ENCODE data around the gene SMARCA4. TPM values are rescaled to one million over a fixed set of nuclear protein-coding genes. Genes with fewer than 3 reads are reported as not detected.

Gene SMARCA4
- polyA plus RNA-seq, 1 experiment, result 41.6 TPM

DNA sequence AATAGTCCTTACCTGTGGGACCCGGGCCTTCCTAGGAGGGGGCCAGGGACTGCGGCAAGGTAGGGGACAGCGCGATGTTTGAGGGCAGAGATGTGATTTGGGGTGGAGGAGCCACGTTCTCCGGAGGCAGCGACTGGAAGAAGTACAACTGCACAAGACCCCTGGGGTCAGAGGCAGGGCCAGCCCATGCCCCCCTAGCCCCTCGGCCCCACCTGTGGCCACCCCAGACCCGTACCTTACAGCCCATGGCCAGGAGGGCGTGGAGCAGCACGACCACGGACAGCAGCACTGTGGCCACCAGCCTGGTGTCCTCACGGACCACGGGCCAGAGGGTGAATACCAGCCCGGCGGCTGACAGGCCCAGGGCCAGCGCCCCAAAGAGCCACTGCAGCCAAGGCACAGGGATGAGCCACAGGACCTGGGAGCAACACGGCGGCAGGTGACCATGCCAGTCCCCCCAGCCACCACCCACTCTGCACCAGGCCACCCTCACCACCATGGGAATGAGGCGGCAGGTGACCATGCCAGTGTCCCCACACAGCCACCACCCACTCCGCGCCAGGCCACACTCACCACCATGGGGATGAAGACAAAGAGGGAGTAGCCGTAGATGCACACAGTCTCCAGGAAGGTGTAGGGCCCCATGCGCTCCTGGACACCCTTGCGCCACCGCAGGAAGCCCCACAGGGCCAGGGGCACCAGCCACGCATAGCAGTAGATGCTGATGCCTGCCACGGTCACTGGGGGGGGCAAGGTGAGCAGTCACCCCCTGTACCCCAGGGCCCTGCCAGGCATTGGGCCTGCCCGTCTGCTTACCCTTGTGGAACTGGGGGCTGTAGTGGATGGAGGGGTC, 37.3 kb upstream of the SMARCA4 start:
- Histone ChIP-seq H3K9me3 (ENCODE audit: control insufficient read depth, insufficient read depth, low read length) (no peaks in the 10 kb centered on the region; the same call in 1 of the 2 replicates), H3K4me3 (ENCODE audit: low read depth, low read length) (no peak overlapping the region), H3K27ac (ENCODE audit: low read depth, low read length) (no peak overlapping the region), H3K27me3 (ENCODE audit: control insufficient read depth, insufficient read depth, low read length) (no peaks in the 10 kb centered on the region)
- TF ChIP-seq, protein P1, sequence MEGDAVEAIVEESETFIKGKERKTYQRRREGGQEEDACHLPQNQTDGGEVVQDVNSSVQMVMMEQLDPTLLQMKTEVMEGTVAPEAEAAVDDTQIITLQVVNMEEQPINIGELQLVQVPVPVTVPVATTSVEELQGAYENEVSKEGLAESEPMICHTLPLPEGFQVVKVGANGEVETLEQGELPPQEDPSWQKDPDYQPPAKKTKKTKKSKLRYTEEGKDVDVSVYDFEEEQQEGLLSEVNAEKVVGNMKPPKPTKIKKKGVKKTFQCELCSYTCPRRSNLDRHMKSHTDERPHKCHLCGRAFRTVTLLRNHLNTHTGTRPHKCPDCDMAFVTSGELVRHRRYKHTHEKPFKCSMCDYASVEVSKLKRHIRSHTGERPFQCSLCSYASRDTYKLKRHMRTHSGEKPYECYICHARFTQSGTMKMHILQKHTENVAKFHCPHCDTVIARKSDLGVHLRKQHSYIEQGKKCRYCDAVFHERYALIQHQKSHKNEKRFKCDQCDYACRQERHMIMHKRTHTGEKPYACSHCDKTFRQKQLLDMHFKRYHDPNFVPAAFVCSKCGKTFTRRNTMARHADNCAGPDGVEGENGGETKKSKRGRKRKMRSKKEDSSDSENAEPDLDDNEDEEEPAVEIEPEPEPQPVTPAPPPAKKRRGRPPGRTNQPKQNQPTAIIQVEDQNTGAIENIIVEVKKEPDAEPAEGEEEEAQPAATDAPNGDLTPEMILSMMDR (IDR thresholded peaks at IDR 0.05; ENCODE audit: low read depth, low read length), result no peak
- POLR2A ChIA-PET, result no interaction called here
- CTCF ChIA-PET, result no interaction called here
- DNase-seq (ENCODE audit: low read depth, low spot score), result no peak

- TF ChIP-seq, protein P1 (IDR thresholded peaks at IDR 0.05; ENCODE audit: low read depth, low read length), result no peak
- Histone ChIP-seq H3K9me3 (ENCODE audit: control insufficient read depth, insufficient read depth, low read length) (no peaks in the 10 kb centered on the region; the same call in 1 of the 2 replicates), H3K27ac (ENCODE audit: low read depth, low read length) (no peak overlapping the region), H3K4me3 (ENCODE audit: low read depth, low read length) (no peak overlapping the region), H3K27me3 (ENCODE audit: control insufficient read depth, insufficient read depth, low read length) (no peaks in the 10 kb centered on the region)
- CTCF ChIA-PET, result no interaction called here
- no peak for DNase-seq (ENCODE audit: low read depth, low spot score)
- POLR2A ChIA-PET, result no interaction called here
Measured at GRCh38 chr19:10924597-10924996, 36.2 kb upstream of the SMARCA4 start.

GRCh38 chr19:10927730-10928562, 32.9 kb upstream of the SMARCA4 start:
- Histone ChIP-seq H3K27me3 (ENCODE audit: control insufficient read depth, insufficient read depth, low read length) (no peaks in the 10 kb centered on the region), H3K4me3 (ENCODE audit: low read depth, low read length) (peak overlapping the region; percentile 86), H3K9me3 (ENCODE audit: control insufficient read depth, insufficient read depth, low read length) (no peaks in the 10 kb centered on the region; the same call in 1 of the 2 replicates), H3K27ac (ENCODE audit: low read depth, low read length) (peak overlapping the region; percentile 31)
- TF ChIP-seq, protein P1 (IDR thresholded peaks at IDR 0.05; ENCODE audit: low read depth, low read length), result no peak
- POLR2A ChIA-PET, result interaction anchor here (0.6 kb wide), 2 partner anchors 13 to 110 kb away, joined by 3 read pairs; no protein-coding TSS in a partner anchor
- no peak for DNase-seq (ENCODE audit: low read depth, low spot score)
- CTCF ChIA-PET, result no interaction called here

GRCh38 chr19:10928563-10929401, 32.0 kb upstream of the SMARCA4 start, which contains the start of the genes TIMM29 and YIPF2:
Gene TIMM29, plus strand, starts transcription at chr19:10928811. Its CDS starts 12 bp downstream, at chr19:10928823.
Gene YIPF2, minus strand, starts transcription at chr19:10928639. Its CDS starts 229 bp downstream, at chr19:10928410.
- ChIA-PET CTCF (interaction anchor here (3.3 kb wide), 1 partner anchor 13 kb away, joined by 26 read pairs; no protein-coding TSS in a partner anchor), POLR2A (interaction anchor here (0.6 kb wide), 1 partner anchor 26 kb away, joined by 3 read pairs; no protein-coding TSS in a partner anchor)
- H3K9me3 ChIP-seq (ENCODE audit: control insufficient read depth, insufficient read depth, low read length), result no peaks in the 10 kb centered on the region
- no peaks in the 10 kb centered on the region for H3K27me3 ChIP-seq (ENCODE audit: control insufficient read depth, insufficient read depth, low read length)
- peak within 1 kb of the TSS; percentile 86 for H3K4me3 ChIP-seq (ENCODE audit: low read depth, low read length)
- DNase-seq (ENCODE audit: low read depth, low spot score), result peak; percentile 94
- TF ChIP-seq, protein P1 (IDR thresholded peaks at IDR 0.05; ENCODE audit: low read depth, low read length), result no peak
- peak within 1 kb of the TSS; percentile 31 for H3K27ac ChIP-seq (ENCODE audit: low read depth, low read length)

Data from AG04450 (cell line).